MM.1S (cell line): ENCODE measurements around the gene GFI1B.

ENCODE experiments used
- CTCF ChIP-seq: fragments of 300-600 bp; sonication (generic); IDR thresholded peaks from 2 replicates; pipeline ENCODE4 v1.5.1; 2016; ENCODE audit warnings: antibody characterized with exemption, low read length, mixed read lengths
- EZH2 ChIP-seq: fragments of 300-600 bp; sonication (generic); optimal IDR thresholded peaks from 2 replicates; pipeline ENCODE3; 2017; ENCODE audit warnings: low read depth, mild to moderate bottlenecking, antibody characterized with exemption, low read length, mixed read lengths
- EZH2phosphoT487 ChIP-seq: fragments of 300-600 bp; sonication (generic); IDR thresholded peaks from 2 replicates; pipeline ENCODE4 v1.6.1; 2018; ENCODE audit warnings: antibody characterized with exemption, low read length

- no peak for TF ChIP-seq CTCF
- TF ChIP-seq EZH2 = no peak
- no peak for TF ChIP-seq EZH2phosphoT487
Observed at GRCh38 chr9:132973713-132974112, 4.8 kb upstream of the GFI1B start.
